GM23248 (cell line): ENCODE measurements around the gene PCSK5.

ENCODE experiments used
- EZH2 ChIP-seq: fragments of 200-600 bp; sonication (generic); IDR thresholded peaks from 2 replicates; pipeline ENCODE4 v1.6.1; 2018; ENCODE audit warnings: antibody characterized with exemption, mild to moderate bottlenecking; ENCODE audit not compliant: insufficient read depth, poor library complexity, severe bottlenecking
- EZH2phosphoT487 ChIP-seq: fragments of 200-600 bp; sonication (generic); IDR thresholded peaks from 2 replicates; pipeline ENCODE4 v1.6.1; 2018; ENCODE audit warnings: antibody characterized with exemption, moderate library complexity, mild to moderate bottlenecking, low read depth; ENCODE audit not compliant: insufficient read depth

DNA sequence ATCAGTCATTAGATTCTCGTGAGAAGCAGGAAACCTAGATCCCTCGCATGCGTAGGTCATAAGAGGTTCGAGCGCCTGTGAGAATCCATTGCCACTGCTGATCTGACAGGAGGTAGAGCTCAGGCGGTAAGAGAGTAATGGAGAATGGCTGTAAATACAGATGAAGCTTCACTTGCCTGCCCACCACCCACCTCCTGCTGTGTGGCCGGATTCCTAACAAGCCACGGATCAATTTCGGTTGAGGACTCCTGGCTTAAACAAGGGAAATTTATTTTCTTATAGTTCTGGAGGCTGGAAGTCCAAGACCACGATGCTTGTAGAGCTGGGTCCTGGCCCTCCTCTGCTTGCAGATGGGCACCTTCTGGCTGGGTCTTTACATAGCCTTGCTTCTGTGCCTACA, 200.4 kb downstream of the PCSK5 start:
- TF ChIP-seq EZH2, result no peak
- no peak for TF ChIP-seq EZH2phosphoT487
